H1 (cell line): Measurements from ENCODE around the gene OR4D6. TPM values are rescaled to one million over a fixed set of nuclear protein-coding genes. Genes with fewer than 3 reads are reported as not detected.

Experiments
- BCL11A ChIP-seq, 2 experiments: IDR thresholded peaks; one replicate each; pipeline ENCODE4 v1.6.1; 2011; ENCODE audit warnings: low read depth in 2 of 2, low read length in 2 of 2, mild to moderate bottlenecking in 2 of 2
- EZH2 ChIP-seq: fragments of 200-600 bp; sonication (generic); IDR thresholded peaks from 2 replicates; pipeline ENCODE4 v1.7.1; 2012; ENCODE audit warnings: low read depth, mild to moderate bottlenecking, moderate library complexity, low read length, inconsistent platforms; ENCODE audit not compliant: severe bottlenecking
- NRF1 ChIP-seq: IDR thresholded peaks from 2 replicates; pipeline ENCODE4 v1.6.1; 2011; ENCODE audit warnings: mild to moderate bottlenecking, low read depth, low read length, improper control_type of control experiment
- PHF8 ChIP-seq: fragments of 200-600 bp; sonication (generic); conservative IDR thresholded peaks from 2 replicates; pipeline ENCODE4 v1.7.1; 2012; ENCODE audit warnings: low read depth, mild to moderate bottlenecking, inconsistent platforms, low read length, moderate library complexity
- RBBP5 ChIP-seq: IDR thresholded peaks from 2 replicates; pipeline ENCODE4 v1.7.1; 2012; ENCODE audit warnings: low read depth, mild to moderate bottlenecking, inconsistent platforms, low read length, moderate library complexity, borderline replicate concordance
- polyA plus RNA-seq, 7 experiments: library from polyadenylated mRNA; depleted of rRNA in 3 of 7; stranded (reverse) in 5 of 7; unstranded in 2 of 7; fragments of >200 nt in 5 of 7; fragments of 200-250 nt in 2 of 7; gene quantifications; 1 replicate in 5 of 7; 2 replicates in 1 of 7; 4 replicates in 1 of 7; pipeline versions ENCODE4 v1.2.1 to v1.2.3, GENCODE V29; 2011 to 2013; ENCODE audit warnings: missing spikeins in 2 of 7, mixed read lengths in 2 of 7
- total RNA-seq: library from RNA; stranded (reverse); fragmentation: NEBNext Ultra II Directional; extraction: Animal tissue kit (Norgen Biotek cat#: 25700); gene quantifications from 2 replicates; pipeline ENCODE4 v1.2.1, GENCODE V29; 2021

OR4D6 gene
- total and polyA plus RNA-seq, 2 of the 8 experiments (the other 6 are each of a cell fraction or from before 2014, with no cell fraction given), result not detected

DNA sequence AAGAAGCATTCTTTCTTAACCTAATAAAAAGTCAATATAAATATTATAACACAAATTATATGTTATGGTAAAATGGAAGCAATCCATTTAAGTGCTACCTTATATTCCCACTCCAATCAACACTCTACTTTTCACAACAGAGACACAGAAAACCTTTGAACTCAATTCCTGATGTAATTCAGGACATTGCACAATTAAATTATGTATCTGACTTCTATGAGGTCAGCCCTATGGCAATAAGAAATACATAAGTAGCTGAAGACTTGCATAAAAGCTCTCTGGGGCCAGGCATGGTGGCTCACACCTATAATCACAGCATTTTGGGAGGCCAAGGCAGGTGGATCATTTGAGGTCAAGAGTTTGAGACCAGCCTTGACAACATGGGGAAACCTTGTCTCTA, 23.1 kb downstream of the OR4D6 start (continued):
- TF ChIP-seq RBBP5 (no peak), EZH2 (no peak), NRF1 (no peak), PHF8 (no peak), BCL11A (IDR thresholded peaks at IDR 0.05; ENCODE audit: low read depth in 2 of 2, low read length in 2 of 2) (no peak)
